WERI-Rb-1 (cell line): ENCODE data around the gene SORCS2.

ENCODE experiments used
- DNase-seq: peaks from one replicate; pipeline ENCODE4 v3.0.0-alpha.2; 2020
- H3K27ac ChIP-seq: fragments of 250-450 bp; sonication (Bioruptor Pico); 2 replicates; pipeline ENCODE4 v1.5.1; 2020; ENCODE audit warnings: mild to moderate bottlenecking, moderate library complexity
- H3K27me3 ChIP-seq: fragments of 250-450 bp; sonication (Bioruptor Pico); 2 replicates; pipeline ENCODE4 v1.5.1; 2021; ENCODE audit warnings: mild to moderate bottlenecking, low read depth, moderate library complexity; ENCODE audit not compliant: insufficient read depth, severe bottlenecking
- H3K36me3 ChIP-seq: fragments of 250-450 bp; sonication (Bioruptor Pico); 2 replicates; pipeline ENCODE4 v1.5.1; 2020; ENCODE audit warnings: mild to moderate bottlenecking, moderate library complexity
- H3K4me3 ChIP-seq: 2 replicates; pipeline ENCODE4 v1.5.1; 2011; ENCODE audit warnings: low read depth, mild to moderate bottlenecking, control low read depth, low read length
- H3K9me3 ChIP-seq: fragments of 250-450 bp; sonication (Bioruptor Pico); 2 replicates; pipeline ENCODE4 v1.5.1; 2021; ENCODE audit warnings: mild to moderate bottlenecking, moderate library complexity; ENCODE audit not compliant: severe bottlenecking
- CTCF ChIP-seq: IDR thresholded peaks from 2 replicates; pipeline ENCODE4 v1.5.1; 2011; ENCODE audit warnings: low read depth, mild to moderate bottlenecking, control low read depth, inconsistent platforms, low read length

Gene SORCS2

DNA sequence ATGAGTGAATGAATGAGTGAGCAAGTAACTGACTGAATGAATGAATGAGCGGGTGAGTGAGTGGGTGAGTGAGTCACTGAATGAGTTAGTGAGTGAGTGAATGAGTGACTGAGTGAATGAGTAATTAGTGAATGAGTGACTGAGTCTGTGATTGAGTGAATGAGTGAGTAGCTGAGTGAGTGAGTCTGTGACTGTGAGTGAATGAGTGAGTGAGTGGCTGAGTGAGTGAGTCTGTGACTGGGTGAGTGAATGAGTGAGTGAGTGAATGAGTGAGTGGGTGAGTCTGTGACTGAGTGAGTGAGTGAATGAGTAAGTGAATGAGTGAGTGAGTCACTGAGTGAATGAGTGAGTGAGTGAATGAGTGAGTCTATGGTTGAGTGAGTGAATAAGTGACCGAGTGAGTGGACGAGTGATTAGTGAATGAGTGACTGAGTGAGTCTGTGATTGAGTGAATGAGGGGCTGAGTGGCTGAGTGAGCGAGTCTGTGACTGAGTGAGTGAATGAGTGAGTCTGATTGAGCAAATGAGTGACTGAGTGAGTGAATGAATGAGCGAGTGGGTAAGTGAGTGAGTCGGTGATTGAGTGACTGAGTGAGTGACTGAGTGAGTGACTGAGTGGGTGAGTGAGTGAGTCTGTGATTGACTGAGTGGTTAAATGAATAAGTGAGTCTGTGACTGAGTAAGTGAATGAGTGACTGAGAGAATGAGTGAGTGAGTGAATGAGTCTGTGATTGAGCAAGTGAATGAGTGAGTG lies 465.4 kb downstream of the SORCS2 start:
- Histone ChIP-seq H3K27me3 (no peaks in the 10 kb centered on the region), H3K4me3 (no peak overlapping the region), H3K27ac (no peak overlapping the region), H3K9me3 (no peaks in the 10 kb centered on the region), H3K36me3 (peaks cover 18% of the 10 kb centered on the region)
- no peak for TF ChIP-seq CTCF
- no peak for DNase-seq

DNA sequence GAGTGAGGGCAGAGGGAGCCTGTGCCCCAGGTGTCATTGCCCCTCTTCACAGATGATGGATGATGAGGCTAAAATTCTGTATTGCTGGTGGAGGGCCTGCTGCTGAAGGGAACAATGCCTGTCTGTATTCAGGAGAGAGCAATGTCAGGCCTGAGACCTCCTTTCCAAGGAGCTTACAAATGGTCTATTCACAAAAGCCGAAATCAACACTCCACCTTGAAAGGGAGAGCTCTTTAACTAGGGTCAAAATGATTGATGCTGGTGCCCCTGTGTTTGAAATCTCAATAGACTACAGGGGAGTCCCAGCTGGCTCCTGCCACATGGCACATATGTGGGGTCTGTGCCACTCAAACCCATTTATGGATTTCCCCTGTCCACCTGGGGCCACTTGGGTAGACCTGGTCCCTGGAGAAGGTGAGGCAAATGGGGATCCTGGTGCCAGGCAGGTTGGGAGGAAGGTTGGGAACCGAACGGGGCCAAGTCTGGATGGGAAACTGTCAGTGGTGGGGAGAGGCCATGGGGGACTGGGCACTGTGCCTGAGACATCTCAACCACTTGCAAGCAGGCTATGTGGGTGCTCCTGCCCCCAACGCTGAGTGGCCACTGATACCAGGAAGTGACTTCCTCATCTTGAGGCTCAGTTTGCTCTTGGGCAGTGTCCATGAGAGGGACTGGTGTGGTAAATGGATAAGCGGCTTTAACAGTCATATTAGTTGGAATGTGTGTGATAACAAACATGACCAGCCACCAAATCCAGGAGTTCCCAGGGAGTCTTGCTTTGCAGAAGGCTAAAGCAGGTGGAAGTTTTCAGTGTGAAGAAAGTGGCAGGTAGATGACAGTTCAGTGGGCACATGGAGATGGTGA lies 466.2 kb downstream of the SORCS2 start:
- H3K27ac ChIP-seq, result no peak overlapping the region

DNA sequence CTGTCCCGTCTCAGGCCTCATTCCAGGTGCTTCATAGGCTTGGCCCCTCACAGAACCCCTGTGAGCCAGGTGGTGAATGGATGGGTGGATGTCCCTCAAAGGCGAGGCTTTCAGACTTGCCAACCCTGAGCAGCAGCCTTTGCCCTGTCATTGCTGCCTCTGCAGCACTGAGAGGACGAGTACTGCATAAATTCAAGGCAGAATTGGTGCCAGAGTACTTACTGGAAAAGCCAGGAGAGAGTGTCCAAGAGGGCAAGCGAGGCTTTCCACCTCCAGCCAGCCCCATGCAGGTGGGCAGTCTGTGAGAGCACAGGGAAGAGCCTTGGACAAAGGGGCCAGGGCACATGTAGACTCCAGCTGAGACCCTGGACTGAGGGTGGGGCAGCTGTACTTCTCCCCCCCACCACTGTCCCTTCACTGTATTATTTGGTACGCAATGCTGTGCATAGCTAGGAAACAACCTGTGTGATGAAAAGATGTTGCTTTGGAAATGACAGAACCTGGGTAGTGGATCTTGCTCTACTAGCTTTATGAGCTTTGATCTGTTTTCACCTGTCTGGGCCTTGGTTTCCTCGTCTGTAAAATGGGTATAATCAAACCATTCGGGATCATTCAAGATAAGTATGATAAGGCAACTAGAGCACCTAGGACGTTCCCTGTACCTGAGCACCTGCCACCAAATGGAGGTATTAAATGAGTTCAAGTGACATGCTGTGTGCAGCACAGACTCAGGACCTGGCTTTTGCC lies 467.3 kb downstream of the SORCS2 start:
- TF ChIP-seq CTCF, result no peak
- no peak overlapping the region for H3K27ac ChIP-seq
- no peaks in the 10 kb centered on the region for H3K9me3 ChIP-seq
- H3K36me3 ChIP-seq, result peaks cover 19% of the 10 kb centered on the region
- no peak for DNase-seq
- no peak overlapping the region for H3K4me3 ChIP-seq
- no peaks in the 10 kb centered on the region for H3K27me3 ChIP-seq

More for the DNA sequence above, 466.2 kb downstream of the SORCS2 start:
- TF ChIP-seq CTCF, result no peak
- Histone ChIP-seq H3K27me3 (no peaks in the 10 kb centered on the region), H3K4me3 (no peak overlapping the region), H3K36me3 (peaks cover 18% of the 10 kb centered on the region), H3K9me3 (no peaks in the 10 kb centered on the region)
- no peak for DNase-seq

GRCh38 chr4:7660176-7661039 lies 468.1 kb downstream of the SORCS2 start:
- no peak; the same call in 1 of the 2 replicates for TF ChIP-seq CTCF
- Histone ChIP-seq H3K27me3 (no peaks in the 10 kb centered on the region), H3K4me3 (no peak overlapping the region), H3K27ac (no peak overlapping the region), H3K36me3 (peaks cover 15% of the 10 kb centered on the region; the same call in 1 of the 2 replicates), H3K9me3 (no peaks in the 10 kb centered on the region)
- DNase-seq, result no peak
